Measurements from ENCODE around the gene LIMK2. TPM values are rescaled to one million over a fixed set of nuclear protein-coding genes. Genes with fewer than 3 reads are reported as not detected.
A peak's percentile ranks its signal among the peaks of the same experiment; 100 is the strongest.

Gene LIMK2
- total and polyA plus RNA-seq, 9 of the 15 experiments (the other 6 are each of a cell fraction or from before 2014, with no cell fraction given) = 1.1 to 14.5 (median 8.5) TPM

DNA sequence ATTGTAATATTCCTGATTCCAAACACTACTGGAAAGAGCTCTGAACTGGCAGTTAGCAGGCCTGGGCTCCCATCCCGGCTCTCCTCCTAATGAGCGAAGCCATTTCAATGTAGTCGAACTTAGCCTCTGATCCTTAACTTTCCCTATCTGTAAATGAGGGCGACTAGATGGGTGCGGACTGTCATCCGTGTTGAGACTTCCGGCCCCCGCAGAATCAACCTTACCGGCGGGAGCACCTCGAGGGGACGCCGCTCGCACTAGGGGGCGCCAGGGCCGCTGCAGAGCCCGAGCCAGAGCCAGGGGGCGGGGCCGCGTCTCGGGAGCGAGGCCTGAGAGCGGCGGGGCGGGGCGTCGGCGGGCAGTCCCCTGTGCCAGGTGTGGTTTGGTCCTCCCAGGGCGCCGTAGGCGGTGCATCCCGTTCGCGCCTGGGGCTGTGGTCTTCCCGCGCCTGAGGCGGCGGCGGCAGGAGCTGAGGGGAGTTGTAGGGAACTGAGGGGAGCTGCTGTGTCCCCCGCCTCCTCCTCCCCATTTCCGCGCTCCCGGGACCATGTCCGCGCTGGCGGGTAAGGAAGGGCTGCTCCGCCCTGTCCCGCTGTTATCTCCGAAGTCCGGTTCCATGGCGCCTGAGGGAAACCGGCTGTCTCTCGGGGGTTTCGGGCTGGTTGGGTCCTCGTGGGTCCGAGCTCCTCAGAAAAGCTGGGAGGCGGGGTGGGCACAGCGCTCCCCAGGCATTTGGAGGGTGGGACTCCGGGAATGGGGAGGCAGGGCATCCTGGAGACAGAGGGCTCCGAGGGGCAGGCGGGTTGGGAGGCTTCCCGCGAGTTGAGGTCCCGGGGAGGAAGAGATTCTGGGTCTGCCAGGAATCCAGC, at the start of gene LIMK2 (continued):
- no peak for TF ChIP-seq NR2C2 (CRISPR knock-in tag; IDR thresholded peaks at IDR 0.05)
- no peak for TF ChIP-seq NR2C2 (tag; IDR thresholded peaks at IDR 0.05)
- TF ChIP-seq KDM4B (IDR thresholded peaks at IDR 0.05; ENCODE audit: borderline replicate concordance in 2 of 2, low read depth in 1 of 2) = no peak; a peak in 1 of 4 replicates
- TF ChIP-seq POLR2AphosphoS5 (IDR thresholded peaks at IDR 0.05; ENCODE audit: control insufficient read depth, insufficient read depth, low read depth, low read length) = peak; percentile 43; the same call in 1 of the 2 replicates
- TF ChIP-seq EWSR1 (IDR thresholded peaks at IDR 0.05; ENCODE audit: borderline replicate concordance, low read depth, partially characterized antibody) = no peak
- no peak for TF ChIP-seq PPARD (CRISPR knock-in tag; IDR thresholded peaks at IDR 0.05)
- TF ChIP-seq BHLHE40 (IDR thresholded peaks at IDR 0.05; ENCODE audit: low read length) = no peak
- TF ChIP-seq, protein P1, sequence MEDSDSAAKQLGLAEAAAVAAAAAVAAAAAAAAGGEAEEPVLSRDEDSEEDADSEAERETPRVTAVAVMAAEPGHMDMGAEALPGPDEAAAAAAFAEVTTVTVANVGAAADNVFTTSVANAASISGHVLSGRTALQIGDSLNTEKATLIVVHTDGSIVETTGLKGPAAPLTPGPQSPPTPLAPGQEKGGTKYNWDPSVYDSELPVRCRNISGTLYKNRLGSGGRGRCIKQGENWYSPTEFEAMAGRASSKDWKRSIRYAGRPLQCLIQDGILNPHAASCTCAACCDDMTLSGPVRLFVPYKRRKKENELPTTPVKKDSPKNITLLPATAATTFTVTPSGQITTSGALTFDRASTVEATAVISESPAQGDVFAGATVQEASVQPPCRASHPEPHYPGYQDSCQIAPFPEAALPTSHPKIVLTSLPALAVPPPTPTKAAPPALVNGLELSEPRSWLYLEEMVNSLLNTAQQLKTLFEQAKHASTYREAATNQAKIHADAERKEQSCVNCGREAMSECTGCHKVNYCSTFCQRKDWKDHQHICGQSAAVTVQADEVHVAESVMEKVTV (CRISPR knock-in tag; IDR thresholded peaks at IDR 0.05) = 0 out of 2 replicates have a peak, but pooled peaks have one; percentile 28
- TF ChIP-seq ELF1 (tag; IDR thresholded peaks at IDR 0.05) = peak; percentile 61; the same call in 1 of the 2 replicates
- TF ChIP-seq FOXP1 (CRISPR knock-in tag; IDR thresholded peaks at IDR 0.05) = no peak
- TF ChIP-seq MYC (IDR thresholded peaks at IDR 0.05; ENCODE audit: low read depth, low read length) = 0 out of 2 replicates have a peak, but pooled peaks have one; percentile 1
- no peak for TF ChIP-seq MYC (CRISPR knock-in tag; IDR thresholded peaks at IDR 0.05; ENCODE audit: borderline replicate concordance, low read depth)
- TF ChIP-seq, protein P2, sequence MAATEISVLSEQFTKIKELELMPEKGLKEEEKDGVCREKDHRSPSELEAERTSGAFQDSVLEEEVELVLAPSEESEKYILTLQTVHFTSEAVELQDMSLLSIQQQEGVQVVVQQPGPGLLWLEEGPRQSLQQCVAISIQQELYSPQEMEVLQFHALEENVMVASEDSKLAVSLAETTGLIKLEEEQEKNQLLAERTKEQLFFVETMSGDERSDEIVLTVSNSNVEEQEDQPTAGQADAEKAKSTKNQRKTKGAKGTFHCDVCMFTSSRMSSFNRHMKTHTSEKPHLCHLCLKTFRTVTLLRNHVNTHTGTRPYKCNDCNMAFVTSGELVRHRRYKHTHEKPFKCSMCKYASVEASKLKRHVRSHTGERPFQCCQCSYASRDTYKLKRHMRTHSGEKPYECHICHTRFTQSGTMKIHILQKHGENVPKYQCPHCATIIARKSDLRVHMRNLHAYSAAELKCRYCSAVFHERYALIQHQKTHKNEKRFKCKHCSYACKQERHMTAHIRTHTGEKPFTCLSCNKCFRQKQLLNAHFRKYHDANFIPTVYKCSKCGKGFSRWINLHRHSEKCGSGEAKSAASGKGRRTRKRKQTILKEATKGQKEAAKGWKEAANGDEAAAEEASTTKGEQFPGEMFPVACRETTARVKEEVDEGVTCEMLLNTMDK (IDR thresholded peaks at IDR 0.05; ENCODE audit: borderline replicate concordance, insufficient read depth, low read depth, low read length, poor library complexity, severe bottlenecking) = peak; percentile 88
- TF ChIP-seq FUS (optimal IDR thresholded peaks at IDR 0.05; ENCODE audit: low read depth, low read length) = no peak
- peak; percentile 48; the same call in 1 of the 2 replicates for TF ChIP-seq CREM (IDR thresholded peaks at IDR 0.05; ENCODE audit: low read depth)
- no peak for TF ChIP-seq SMAD1 (IDR thresholded peaks at IDR 0.05; ENCODE audit: low read depth, low read length, partially characterized antibody)
- TF ChIP-seq, protein P3, sequence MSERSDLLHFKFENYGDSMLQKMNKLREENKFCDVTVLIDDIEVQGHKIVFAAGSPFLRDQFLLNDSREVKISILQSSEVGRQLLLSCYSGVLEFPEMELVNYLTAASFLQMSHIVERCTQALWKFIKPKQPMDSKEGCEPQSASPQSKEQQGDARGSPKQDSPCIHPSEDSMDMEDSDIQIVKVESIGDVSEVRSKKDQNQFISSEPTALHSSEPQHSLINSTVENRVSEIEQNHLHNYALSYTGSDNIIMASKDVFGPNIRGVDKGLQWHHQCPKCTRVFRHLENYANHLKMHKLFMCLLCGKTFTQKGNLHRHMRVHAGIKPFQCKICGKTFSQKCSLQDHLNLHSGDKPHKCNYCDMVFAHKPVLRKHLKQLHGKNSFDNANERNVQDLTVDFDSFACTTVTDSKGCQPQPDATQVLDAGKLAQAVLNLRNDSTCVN (CRISPR knock-in tag; IDR thresholded peaks at IDR 0.05) = no peak

All from K562 (cell line).